C4-2B (cell line): ENCODE results near the gene CACNA2D3.

Experiments
- H3K27ac ChIP-seq: fragments of 450-650 bp; 2 replicates; pipeline ENCODE4 v1.5.1; 2017
- ZFX ChIP-seq: fragments of 450-650 bp; IDR thresholded peaks from 2 replicates; pipeline ENCODE4 v1.6.1; 2017
- TF ChIP-seq, protein P1 (sequence below): fragments of 450-650 bp; conservative IDR thresholded peaks from 2 replicates; pipeline ENCODE4 v1.5.1; 2017; ENCODE audit warnings: mild to moderate bottlenecking

The CACNA2D3 gene

DNA sequence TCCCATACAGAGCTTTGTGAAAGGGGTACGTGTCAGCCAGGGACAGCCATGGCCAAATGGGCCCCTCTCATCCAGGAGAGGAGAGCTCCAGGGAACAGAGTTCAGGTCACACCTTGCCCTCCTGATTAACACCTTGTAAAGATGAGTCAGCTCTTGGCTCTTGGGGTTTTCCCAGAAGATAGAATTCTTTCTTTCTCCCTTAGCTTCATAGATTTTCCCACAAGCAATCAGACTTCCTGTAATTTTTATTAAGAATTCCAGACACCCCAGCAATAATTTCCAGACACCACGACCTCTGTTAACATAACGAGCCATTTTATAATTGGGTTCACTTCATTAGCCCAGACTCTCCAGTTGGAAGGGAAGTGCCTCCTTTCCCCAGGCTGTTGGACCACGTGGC, 719.1 kb downstream of the CACNA2D3 start:
- TF ChIP-seq, protein P1, sequence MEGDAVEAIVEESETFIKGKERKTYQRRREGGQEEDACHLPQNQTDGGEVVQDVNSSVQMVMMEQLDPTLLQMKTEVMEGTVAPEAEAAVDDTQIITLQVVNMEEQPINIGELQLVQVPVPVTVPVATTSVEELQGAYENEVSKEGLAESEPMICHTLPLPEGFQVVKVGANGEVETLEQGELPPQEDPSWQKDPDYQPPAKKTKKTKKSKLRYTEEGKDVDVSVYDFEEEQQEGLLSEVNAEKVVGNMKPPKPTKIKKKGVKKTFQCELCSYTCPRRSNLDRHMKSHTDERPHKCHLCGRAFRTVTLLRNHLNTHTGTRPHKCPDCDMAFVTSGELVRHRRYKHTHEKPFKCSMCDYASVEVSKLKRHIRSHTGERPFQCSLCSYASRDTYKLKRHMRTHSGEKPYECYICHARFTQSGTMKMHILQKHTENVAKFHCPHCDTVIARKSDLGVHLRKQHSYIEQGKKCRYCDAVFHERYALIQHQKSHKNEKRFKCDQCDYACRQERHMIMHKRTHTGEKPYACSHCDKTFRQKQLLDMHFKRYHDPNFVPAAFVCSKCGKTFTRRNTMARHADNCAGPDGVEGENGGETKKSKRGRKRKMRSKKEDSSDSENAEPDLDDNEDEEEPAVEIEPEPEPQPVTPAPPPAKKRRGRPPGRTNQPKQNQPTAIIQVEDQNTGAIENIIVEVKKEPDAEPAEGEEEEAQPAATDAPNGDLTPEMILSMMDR, result no peak
- no peak for TF ChIP-seq ZFX
- H3K27ac ChIP-seq, result no peak overlapping the region

- TF ChIP-seq, protein P1, result no peak
- no peak for TF ChIP-seq ZFX
- H3K27ac ChIP-seq, result no peak overlapping the region
These were observed 721.0 kb downstream of the CACNA2D3 start for GRCh38 chr3:54843352-54843751.

- no peak for TF ChIP-seq ZFX
- TF ChIP-seq, protein P1, result no peak
These were observed 721.9 kb downstream of the CACNA2D3 start for GRCh38 chr3:54844211-54844610.

DNA sequence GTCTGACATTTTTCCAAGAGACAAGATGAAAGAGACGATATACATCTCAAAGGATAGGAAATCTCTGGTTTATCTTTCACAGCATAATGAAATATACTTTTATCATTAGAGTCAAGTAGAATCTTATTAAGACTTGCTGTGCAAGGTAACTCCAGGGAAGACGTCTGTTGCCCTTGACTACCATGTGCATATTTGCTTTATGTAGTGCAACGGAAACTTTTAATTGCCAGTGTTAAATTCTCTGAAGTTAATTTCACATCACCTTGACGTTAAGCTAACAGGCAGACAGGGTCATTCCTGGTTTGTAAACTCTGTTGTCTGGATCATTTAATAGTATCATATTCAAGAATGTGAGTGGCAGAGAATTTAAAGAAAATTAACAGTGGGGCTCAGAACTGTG, 722.7 kb downstream of the CACNA2D3 start:
- H3K27ac ChIP-seq, result no peak overlapping the region
- TF ChIP-seq ZFX, result no peak

More at GRCh38 chr3:54844211-54844610, 721.9 kb downstream of the CACNA2D3 start:
- no peak overlapping the region for H3K27ac ChIP-seq

- no peak for TF ChIP-seq ZFX
- TF ChIP-seq, protein P1, result no peak
- H3K27ac ChIP-seq, result no peak overlapping the region
These were observed 723.2 kb downstream of the CACNA2D3 start for GRCh38 chr3:54845551-54845950.

GRCh38 chr3:54846119-54846518, 723.8 kb downstream of the CACNA2D3 start:
- H3K27ac ChIP-seq, result no peak overlapping the region
- TF ChIP-seq, protein P1, result no peak
- TF ChIP-seq ZFX, result no peak

- TF ChIP-seq, protein P1, result no peak
- no peak for TF ChIP-seq ZFX
- H3K27ac ChIP-seq, result no peak overlapping the region
These were observed 725.0 kb downstream of the CACNA2D3 start for GRCh38 chr3:54847361-54847760.

DNA sequence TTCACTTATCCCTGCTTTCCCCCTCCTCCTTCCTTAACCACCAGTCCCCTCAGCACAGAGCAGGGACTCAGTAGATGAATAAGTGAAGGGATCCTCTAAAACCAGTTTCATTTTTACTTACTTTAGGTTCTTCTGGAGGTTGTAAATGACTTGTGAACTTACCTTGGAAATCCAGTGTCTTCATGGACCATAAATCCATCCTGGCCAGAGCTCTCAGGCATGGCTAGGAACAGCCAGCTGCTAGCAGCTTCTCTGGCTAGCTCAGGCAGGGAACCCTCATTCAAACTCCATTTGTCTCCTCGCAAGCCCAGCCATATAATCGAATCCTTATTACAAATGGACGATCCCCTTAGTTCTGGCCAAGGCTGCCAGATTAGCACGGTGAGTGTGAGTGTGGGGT, 727.0 kb downstream of the CACNA2D3 start:
- TF ChIP-seq ZFX, result no peak
- TF ChIP-seq, protein P1, result no peak
- no peak overlapping the region for H3K27ac ChIP-seq
